Cardiac ventricle fibroblast (primary cell): ENCODE data around the gene FAM114A2. TPM values are rescaled to one million over a fixed set of nuclear protein-coding genes. Genes with fewer than 3 reads are reported as not detected.

Source experiments
- total RNA-seq: library from RNA; depleted of rRNA; stranded (reverse); fragments of >200 nt; gene quantifications from 2 replicates; pipeline ENCODE4 v1.2.3, GENCODE V29; 2015

The FAM114A2 gene
- total RNA-seq, result 17.2 and 17.3 TPM in 2 replicates

GRCh38 chr5:154038707-154039457 is at the start of gene FAM114A2, which contains the start of gene MFAP3:
TSS of gene FAM114A2 (minus strand) at chr5:154038910. CDS start at chr5:154034953, 3,957 bp downstream.
TSS of gene MFAP3 (plus strand) at chr5:154038967. CDS start at chr5:154049723, 10,756 bp downstream.

Other genes with a start within 250 kb of the FAM114A2 start
- 34.4 and 43.6 TPM in 2 replicates for gene MFAP3, start 57 bp upstream of the FAM114A2 start, total RNA-seq
- 35.7 and 37.4 TPM in 2 replicates for gene GALNT10, start 151.8 kb upstream of the FAM114A2 start, total RNA-seq